Lower lobe of right lung (tissue), 2 donors: Measurements from ENCODE around the gene CDC42EP5. TPM values are rescaled to one million over a fixed set of nuclear protein-coding genes. Genes with fewer than 3 reads are reported as not detected.

ENCODE experiments used
- ATAC-seq, 2 donors: fragments of 200-7000 bp; cut with Tn5 transposase; one replicate each; pipeline ENCODE4 v1.9.1; 2020 to 2022; ENCODE audit warnings: mild to moderate bottlenecking in 2 of 2, moderate library complexity in 2 of 2
- DNase-seq: peaks from one replicate; pipeline ENCODE4 v3.0.0-alpha.2; 2020
- H3K27ac ChIP-seq: fragments of 200-600 bp; one replicate; pipeline ENCODE4 v1.8.0; 2022
- H3K27me3 ChIP-seq: fragments of 200-600 bp; one replicate; pipeline ENCODE4 v1.8.0; 2022; ENCODE audit warnings: low read depth
- H3K36me3 ChIP-seq: fragments of 200-600 bp; one replicate; pipeline ENCODE4 v1.8.0; 2022; ENCODE audit warnings: mild to moderate bottlenecking
- H3K4me1 ChIP-seq: fragments of 200-600 bp; one replicate; pipeline ENCODE4 v1.8.0; 2022
- H3K4me3 ChIP-seq: fragments of 200-600 bp; one replicate; pipeline ENCODE4 v1.8.0; 2022; ENCODE audit warnings: mild to moderate bottlenecking
- H3K9me3 ChIP-seq: fragments of 200-600 bp; one replicate; pipeline ENCODE4 v1.8.0; 2022
- intact Hi-C: fragments of 100-400 bp; cut with DNase I; formaldehyde crosslinking; loops from one replicate; pipeline ENCODE4 v1.11.0; 2022
- total RNA-seq: library from RNA; stranded (reverse); fragmentation: NEBNext Ultra II Directional; extraction: Animal tissue kit (Norgen Biotek cat#: 25700); gene quantifications from one replicate; pipeline ENCODE4 v1.2.1, GENCODE V29; 2021
- TF ChIP-seq, protein P1 (sequence below): fragments of 200-600 bp; IDR thresholded peaks from one replicate; pipeline ENCODE4 v1.8.0; 2022; ENCODE audit warnings: antibody characterized with exemption, mild to moderate bottlenecking
- donor health status: DM: no; HTN: yes; CAD: no; lungs with severe emphysema.

Gene CDC42EP5
- total RNA-seq, 1 donor from 2014 or later, result 25.5 TPM

DNA sequence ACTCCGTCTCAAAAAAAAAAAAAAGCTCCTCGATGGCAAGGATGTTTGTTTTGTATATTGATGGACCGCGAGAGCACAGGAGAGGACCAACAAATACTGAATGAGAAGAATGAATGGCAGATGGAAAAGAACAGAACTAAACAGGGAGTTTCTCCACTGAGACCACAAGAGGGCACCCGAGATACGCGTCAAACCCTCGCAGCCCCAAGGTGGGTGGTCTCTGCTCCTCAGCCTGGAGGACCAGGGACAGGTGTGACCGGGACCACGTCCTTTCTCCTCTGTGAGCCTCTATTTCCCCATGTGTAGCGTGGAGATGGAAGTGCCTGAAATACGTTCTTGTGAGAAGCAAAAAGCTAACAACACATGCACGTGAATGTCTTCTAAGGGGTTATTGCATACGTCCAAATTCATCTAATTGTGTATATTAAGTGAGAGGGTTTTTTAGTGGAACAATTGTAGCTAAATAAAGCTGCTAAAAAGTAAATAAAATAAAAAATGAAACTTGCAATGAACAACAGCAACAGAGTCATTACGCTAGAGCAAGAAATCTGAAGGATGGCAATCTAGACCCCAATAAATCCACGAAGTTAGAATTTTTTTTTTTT is 8.3 kb upstream of the CDC42EP5 start:
- no peak for DNase-seq
- ATAC-seq, result peak; percentile 59 to 62

DNA sequence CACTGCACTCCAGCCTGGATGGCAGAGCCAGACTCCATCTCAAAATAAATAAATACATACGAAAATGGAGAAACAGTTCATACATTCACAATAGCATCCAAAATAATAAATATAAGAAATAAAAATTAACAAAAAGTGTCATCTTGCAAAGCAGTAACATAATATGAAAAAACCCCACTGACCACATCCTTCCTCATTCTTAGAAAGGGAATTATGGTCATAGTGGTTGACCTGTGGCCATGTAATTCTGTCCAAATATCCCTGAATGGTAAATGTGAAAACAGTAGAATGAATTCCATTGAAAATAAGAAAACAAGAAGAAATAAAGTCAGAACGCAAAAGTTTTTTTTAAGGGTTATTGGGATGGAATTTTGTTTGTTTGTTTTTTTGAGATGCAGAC is 7.0 kb upstream of the CDC42EP5 start:
- H3K36me3 ChIP-seq, result no peaks in the 10 kb centered on the region
- H3K27me3 ChIP-seq, result peaks cover 30% of the 10 kb centered on the region
- intact Hi-C loops, result no loop called here
- TF ChIP-seq, protein P1, sequence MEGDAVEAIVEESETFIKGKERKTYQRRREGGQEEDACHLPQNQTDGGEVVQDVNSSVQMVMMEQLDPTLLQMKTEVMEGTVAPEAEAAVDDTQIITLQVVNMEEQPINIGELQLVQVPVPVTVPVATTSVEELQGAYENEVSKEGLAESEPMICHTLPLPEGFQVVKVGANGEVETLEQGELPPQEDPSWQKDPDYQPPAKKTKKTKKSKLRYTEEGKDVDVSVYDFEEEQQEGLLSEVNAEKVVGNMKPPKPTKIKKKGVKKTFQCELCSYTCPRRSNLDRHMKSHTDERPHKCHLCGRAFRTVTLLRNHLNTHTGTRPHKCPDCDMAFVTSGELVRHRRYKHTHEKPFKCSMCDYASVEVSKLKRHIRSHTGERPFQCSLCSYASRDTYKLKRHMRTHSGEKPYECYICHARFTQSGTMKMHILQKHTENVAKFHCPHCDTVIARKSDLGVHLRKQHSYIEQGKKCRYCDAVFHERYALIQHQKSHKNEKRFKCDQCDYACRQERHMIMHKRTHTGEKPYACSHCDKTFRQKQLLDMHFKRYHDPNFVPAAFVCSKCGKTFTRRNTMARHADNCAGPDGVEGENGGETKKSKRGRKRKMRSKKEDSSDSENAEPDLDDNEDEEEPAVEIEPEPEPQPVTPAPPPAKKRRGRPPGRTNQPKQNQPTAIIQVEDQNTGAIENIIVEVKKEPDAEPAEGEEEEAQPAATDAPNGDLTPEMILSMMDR, result no peak
- H3K27ac ChIP-seq, result no peak overlapping the region
- DNase-seq (no peak), ATAC-seq (no peak)
- peaks cover 23% of the 10 kb centered on the region for H3K4me1 ChIP-seq
- no peaks in the 10 kb centered on the region for H3K9me3 ChIP-seq
- H3K4me3 ChIP-seq, result no peak overlapping the region

More for the DNA sequence above, 8.3 kb upstream of the CDC42EP5 start:
- peaks cover 31% of the 10 kb centered on the region for H3K27me3 ChIP-seq
- H3K36me3 ChIP-seq, result no peaks in the 10 kb centered on the region
- TF ChIP-seq, protein P1, result peak; percentile 73
- H3K4me1 ChIP-seq, result peaks cover 23% of the 10 kb centered on the region
- intact Hi-C loops, result no loop called here
- no peak overlapping the region for H3K4me3 ChIP-seq
- no peaks in the 10 kb centered on the region for H3K9me3 ChIP-seq
- no peak overlapping the region for H3K27ac ChIP-seq

DNA sequence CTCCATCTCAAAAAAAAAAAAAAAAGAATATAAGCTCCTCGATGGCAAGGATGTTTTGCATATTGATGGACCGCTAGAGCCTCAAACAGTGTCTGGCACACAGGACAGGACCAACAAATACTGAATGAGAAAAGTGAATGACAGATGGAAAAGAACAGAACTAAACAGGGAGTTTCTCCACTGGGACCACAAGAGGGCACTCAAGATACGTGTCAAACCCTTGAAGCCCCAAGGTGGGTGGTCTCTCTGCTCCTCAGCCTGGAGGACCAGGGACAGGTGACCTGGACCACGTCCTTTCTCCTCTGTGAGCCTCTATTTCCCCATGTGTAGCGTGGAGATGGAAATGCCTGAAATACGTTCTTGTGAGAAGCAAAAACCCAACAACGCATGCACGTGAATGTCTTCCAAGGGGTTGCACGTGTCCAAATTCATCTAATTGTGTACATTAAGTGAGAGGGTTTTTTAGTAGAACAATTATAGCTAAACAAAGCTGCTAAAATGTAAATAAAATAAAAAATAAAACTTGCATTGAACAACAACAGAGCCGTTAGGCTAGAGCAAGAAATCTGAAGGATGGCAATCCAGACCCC is 5.7 kb upstream of the CDC42EP5 start:
- TF ChIP-seq, protein P1, result peak; percentile 59
- Histone ChIP-seq H3K9me3 (no peaks in the 10 kb centered on the region), H3K27ac (no peak overlapping the region), H3K4me3 (no peak overlapping the region), H3K27me3 (peaks cover 20% of the 10 kb centered on the region), H3K4me1 (peaks cover 25% of the 10 kb centered on the region), H3K36me3 (no peaks in the 10 kb centered on the region)
- intact Hi-C loops, result no loop called here
- DNase-seq (no peak), ATAC-seq (peak; percentile 53 to 62)

DNA sequence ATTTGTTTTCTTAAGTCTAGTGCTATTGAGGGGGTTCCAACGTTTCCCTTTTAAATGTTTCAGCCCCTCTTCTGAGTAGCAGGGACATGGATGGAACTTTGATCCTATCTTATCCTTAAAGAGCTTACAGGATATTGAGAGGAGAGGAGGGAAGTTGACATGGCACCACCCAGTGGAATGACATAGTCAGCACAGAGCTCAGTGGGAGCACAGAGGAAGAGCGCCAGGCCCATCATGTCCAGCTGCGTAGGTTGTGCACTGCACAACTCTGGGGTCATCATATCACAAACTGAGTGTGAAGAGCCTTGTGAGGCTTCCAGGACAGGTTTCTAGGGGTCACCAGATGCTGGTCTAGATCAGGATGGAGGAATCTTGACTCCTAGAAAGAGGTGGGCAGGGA is 4.6 kb upstream of the CDC42EP5 start:
- H3K36me3 ChIP-seq, result no peaks in the 10 kb centered on the region
- H3K4me1 ChIP-seq, result peaks cover 29% of the 10 kb centered on the region
- no peak for ATAC-seq
- no peaks in the 10 kb centered on the region for H3K9me3 ChIP-seq
- peaks cover 17% of the 10 kb centered on the region for H3K27me3 ChIP-seq
- no peak for DNase-seq
- intact Hi-C loops, result no loop called here
- H3K4me3 ChIP-seq, result no peak overlapping the region
- TF ChIP-seq, protein P1, result no peak
- no peak overlapping the region for H3K27ac ChIP-seq

DNA sequence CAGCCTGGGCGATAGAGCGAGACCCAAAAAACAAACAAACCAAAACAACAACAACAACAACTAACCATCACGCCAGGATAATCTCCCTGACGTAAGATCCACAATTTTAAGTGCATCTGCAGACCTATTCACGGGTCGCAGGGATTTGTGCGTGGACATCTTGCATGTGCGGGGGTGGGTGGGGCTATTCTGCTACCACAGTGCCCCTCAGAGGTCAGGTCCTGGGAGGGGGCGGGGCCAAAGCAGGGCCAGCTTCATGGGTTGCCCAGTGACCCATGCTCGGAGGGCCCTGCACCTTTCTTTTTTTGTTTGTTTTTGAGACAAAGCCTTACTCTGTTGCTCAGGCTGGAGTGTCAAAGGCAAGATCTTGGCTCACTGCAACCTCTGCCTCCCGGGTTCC is 2.6 kb upstream of the CDC42EP5 start:
- Histone ChIP-seq H3K27me3 (peaks cover 24% of the 10 kb centered on the region), H3K36me3 (no peaks in the 10 kb centered on the region), H3K4me3 (no peak overlapping the region), H3K27ac (no peak overlapping the region), H3K9me3 (no peaks in the 10 kb centered on the region), H3K4me1 (peaks cover 22% of the 10 kb centered on the region)
- DNase-seq (no peak), ATAC-seq (no peak)
- TF ChIP-seq, protein P1, result no peak
- intact Hi-C loops, result no loop called here
